ENCODE data around the gene IL1RAPL2.

The IL1RAPL2 gene

GRCh38 chrX:104566681-104567501, 892 bp downstream of the IL1RAPL2 start:
- Histone ChIP-seq H3K9ac (ENCODE audit: insufficient read length, low read depth) (peak overlapping the region; percentile 57), H3K4me3 (ENCODE audit: insufficient read length, low read depth) (peak overlapping the region; percentile 63), H3K4me1 (ENCODE audit: insufficient read depth, insufficient read length) (no peaks in the 10 kb centered on the region), H3K9me3 (ENCODE audit: insufficient read depth, low read length) (no peaks in the 10 kb centered on the region), H3K36me3 (ENCODE audit: insufficient read depth, insufficient read length, low read length) (no peaks in the 10 kb centered on the region), H3K27me3 (ENCODE audit: insufficient read depth, insufficient read length) (peaks cover 60% of the 10 kb centered on the region)
- no peak for DNase-seq (ENCODE audit: low read depth, low spot score)
- no peak for TF ChIP-seq ZNF274 (IDR thresholded peaks at IDR 0.05; ENCODE audit: low read depth, low read length)
- no peak for TF ChIP-seq SUZ12 (IDR thresholded peaks at IDR 0.05; ENCODE audit: extremely low read depth, insufficient read depth, insufficient read length)
- TF ChIP-seq YY1 (IDR thresholded peaks at IDR 0.05; ENCODE audit: insufficient read depth, insufficient read length): no peak

- no peaks in the 10 kb centered on the region for H3K9me3 ChIP-seq (ENCODE audit: insufficient read depth, low read length)
- H3K27me3 ChIP-seq (ENCODE audit: insufficient read depth, insufficient read length): peaks cover 60% of the 10 kb centered on the region
- H3K4me1 ChIP-seq (ENCODE audit: insufficient read depth, insufficient read length): no peaks in the 10 kb centered on the region
- no peak for DNase-seq (ENCODE audit: low read depth, low spot score)
- H3K9ac ChIP-seq (ENCODE audit: insufficient read length, low read depth): peak overlapping the region; percentile 57
- no peaks in the 10 kb centered on the region for H3K36me3 ChIP-seq (ENCODE audit: insufficient read depth, insufficient read length, low read length)
- peak overlapping the region; percentile 63 for H3K4me3 ChIP-seq (ENCODE audit: insufficient read length, low read depth)
- no peak for TF ChIP-seq ZNF274 (IDR thresholded peaks at IDR 0.05; ENCODE audit: low read depth, low read length)
- TF ChIP-seq SUZ12 (IDR thresholded peaks at IDR 0.05; ENCODE audit: extremely low read depth, insufficient read depth, insufficient read length): no peak
- TF ChIP-seq YY1 (IDR thresholded peaks at IDR 0.05; ENCODE audit: insufficient read depth, insufficient read length): no peak
These were observed 1.5 kb downstream of the IL1RAPL2 start for GRCh38 chrX:104567506-104567905.

DNA sequence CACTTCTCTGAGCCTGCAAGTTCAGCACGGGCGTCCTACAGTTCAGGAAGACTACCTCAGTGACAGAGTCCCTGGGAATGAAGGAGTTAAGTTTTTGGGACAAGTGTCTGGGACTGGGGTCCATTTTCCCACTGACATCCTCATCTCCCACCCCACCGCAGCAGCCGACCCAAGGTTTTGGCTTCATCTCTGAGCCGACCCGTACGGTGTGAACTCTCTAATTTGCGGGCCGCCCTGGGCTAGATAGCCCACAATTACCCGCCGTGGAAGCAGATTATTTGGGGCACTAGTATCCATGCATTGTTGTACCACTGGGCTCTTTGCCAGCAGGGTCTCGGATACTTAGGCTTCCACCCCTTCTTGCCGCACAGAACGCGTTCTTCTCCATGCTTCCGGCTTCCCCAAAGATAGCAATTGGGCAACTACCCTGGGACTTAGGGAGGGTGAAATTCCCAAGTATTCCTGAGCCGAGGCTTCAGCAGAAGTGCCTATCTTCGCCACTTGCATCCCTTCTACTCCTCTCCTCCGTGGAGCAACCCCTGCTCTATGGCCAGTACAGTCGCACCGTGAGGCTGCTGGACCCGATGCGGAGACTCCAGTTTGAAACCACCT, 2.4 kb downstream of the IL1RAPL2 start:
- Histone ChIP-seq H3K4me3 (ENCODE audit: insufficient read length, low read depth) (no peak overlapping the region), H3K4me1 (ENCODE audit: insufficient read depth, insufficient read length) (no peaks in the 10 kb centered on the region)
- TF ChIP-seq SUZ12 (IDR thresholded peaks at IDR 0.05; ENCODE audit: extremely low read depth, insufficient read depth, insufficient read length) (no peak), ZNF274 (IDR thresholded peaks at IDR 0.05; ENCODE audit: low read depth, low read length) (no peak), YY1 (IDR thresholded peaks at IDR 0.05; ENCODE audit: insufficient read depth, insufficient read length) (no peak)

DNA sequence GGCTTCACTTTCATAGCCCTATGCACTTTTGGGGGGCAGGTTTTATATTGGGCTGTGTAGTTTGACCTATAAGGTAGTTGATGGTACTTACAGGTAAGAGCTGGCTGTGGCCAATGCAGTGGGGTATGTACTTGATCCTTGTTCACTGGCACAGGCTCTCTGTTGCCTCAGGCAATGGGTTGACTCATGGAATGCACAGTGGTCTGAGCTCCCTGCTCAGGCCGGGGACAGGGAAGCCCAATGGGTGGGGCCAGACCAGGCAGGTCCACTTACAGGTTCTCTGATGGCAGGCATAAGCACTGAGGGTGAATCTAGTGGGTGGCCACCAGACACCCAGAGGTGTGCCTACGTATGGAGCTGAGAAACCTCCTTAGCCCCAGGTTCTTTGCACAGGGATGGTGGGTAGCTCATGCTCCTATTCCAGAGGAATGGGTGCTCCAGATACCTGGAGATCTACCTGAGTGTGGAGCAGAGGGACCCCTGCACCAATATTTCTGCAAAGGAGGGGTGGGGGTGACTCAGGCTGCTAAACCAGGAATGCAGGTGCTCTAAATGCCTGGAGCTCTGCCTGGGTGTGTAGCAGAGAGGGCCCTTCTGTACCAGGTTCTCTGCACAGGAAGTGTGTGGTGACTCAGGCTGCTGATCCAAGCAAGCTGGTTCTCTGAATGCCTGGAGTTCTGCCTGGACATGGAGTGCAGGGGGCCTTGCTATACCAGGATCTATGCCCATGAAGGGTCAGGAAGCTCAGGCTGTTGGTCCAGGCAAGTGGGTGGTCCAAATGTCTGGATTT, 52.3 kb downstream of the IL1RAPL2 start:
- Histone ChIP-seq H3K4me3 (ENCODE audit: insufficient read length, low read depth) (no peak overlapping the region), H3K4me1 (ENCODE audit: insufficient read depth, insufficient read length) (peaks cover 3% of the 10 kb centered on the region), H3K27me3 (ENCODE audit: insufficient read depth, insufficient read length) (no peaks in the 10 kb centered on the region), H3K9me3 (ENCODE audit: insufficient read depth, low read length) (no peaks in the 10 kb centered on the region), H3K9ac (ENCODE audit: insufficient read length, low read depth) (no peak overlapping the region), H3K36me3 (ENCODE audit: insufficient read depth, insufficient read length, low read length) (no peaks in the 10 kb centered on the region)
- TF ChIP-seq ZNF274 (IDR thresholded peaks at IDR 0.05; ENCODE audit: low read depth, low read length): no peak
- TF ChIP-seq SUZ12 (IDR thresholded peaks at IDR 0.05; ENCODE audit: extremely low read depth, insufficient read depth, insufficient read length): no peak
- no peak for TF ChIP-seq YY1 (IDR thresholded peaks at IDR 0.05; ENCODE audit: insufficient read depth, insufficient read length)
- no peak for DNase-seq (ENCODE audit: low read depth, low spot score)

More for the DNA sequence above, 2.4 kb downstream of the IL1RAPL2 start:
- no peak overlapping the region for H3K9ac ChIP-seq (ENCODE audit: insufficient read length, low read depth)
- DNase-seq (ENCODE audit: low read depth, low spot score): no peak
- no peaks in the 10 kb centered on the region for H3K9me3 ChIP-seq (ENCODE audit: insufficient read depth, low read length)
- H3K36me3 ChIP-seq (ENCODE audit: insufficient read depth, insufficient read length, low read length): no peaks in the 10 kb centered on the region
- H3K27me3 ChIP-seq (ENCODE audit: insufficient read depth, insufficient read length): peaks cover 60% of the 10 kb centered on the region

GRCh38 chrX:104621781-104622180, 55.8 kb downstream of the IL1RAPL2 start:
- peaks cover 3% of the 10 kb centered on the region for H3K4me1 ChIP-seq (ENCODE audit: insufficient read depth, insufficient read length)
- no peaks in the 10 kb centered on the region for H3K36me3 ChIP-seq (ENCODE audit: insufficient read depth, insufficient read length, low read length)
- no peaks in the 10 kb centered on the region for H3K9me3 ChIP-seq (ENCODE audit: insufficient read depth, low read length)
- no peak overlapping the region for H3K4me3 ChIP-seq (ENCODE audit: insufficient read length, low read depth)
- H3K9ac ChIP-seq (ENCODE audit: insufficient read length, low read depth): no peak overlapping the region
- H3K27me3 ChIP-seq (ENCODE audit: insufficient read depth, insufficient read length): no peaks in the 10 kb centered on the region
- no peak for TF ChIP-seq YY1 (IDR thresholded peaks at IDR 0.05; ENCODE audit: insufficient read depth, insufficient read length)
- no peak for TF ChIP-seq ZNF274 (IDR thresholded peaks at IDR 0.05; ENCODE audit: low read depth, low read length)
- no peak for TF ChIP-seq SUZ12 (IDR thresholded peaks at IDR 0.05; ENCODE audit: extremely low read depth, insufficient read depth, insufficient read length)
- no peak for DNase-seq (ENCODE audit: low read depth, low spot score)

DNA sequence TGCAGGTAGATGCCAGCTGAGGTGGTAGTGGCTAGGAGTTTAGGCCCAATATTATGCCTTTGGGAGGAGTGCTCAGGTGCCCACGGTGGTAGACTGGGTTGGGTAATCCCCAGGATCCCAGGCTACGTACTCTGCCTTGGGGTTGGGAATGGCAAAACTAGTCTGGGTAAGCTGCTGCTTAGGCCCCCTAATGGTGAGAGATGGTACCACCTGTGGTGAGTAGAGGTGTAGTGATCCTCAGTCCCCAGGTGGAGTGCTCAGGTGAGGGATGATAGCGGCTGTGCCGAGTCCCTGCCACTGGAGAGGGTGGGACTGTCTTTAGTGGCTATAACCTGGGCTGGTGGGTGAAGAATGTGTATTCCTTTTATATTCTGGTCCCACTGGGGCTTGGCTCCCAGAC, 75.2 kb downstream of the IL1RAPL2 start:
- H3K4me3 ChIP-seq (ENCODE audit: insufficient read length, low read depth): no peak overlapping the region
- H3K36me3 ChIP-seq (ENCODE audit: insufficient read depth, insufficient read length, low read length): no peaks in the 10 kb centered on the region
- H3K9ac ChIP-seq (ENCODE audit: insufficient read length, low read depth): no peak overlapping the region
- H3K4me1 ChIP-seq (ENCODE audit: insufficient read depth, insufficient read length): no peaks in the 10 kb centered on the region
- H3K9me3 ChIP-seq (ENCODE audit: insufficient read depth, low read length): no peaks in the 10 kb centered on the region; the same call in 1 of the 2 replicates
- peak; percentile 2 for DNase-seq (ENCODE audit: low read depth, low spot score)
- H3K27me3 ChIP-seq (ENCODE audit: insufficient read depth, insufficient read length): no peaks in the 10 kb centered on the region
- TF ChIP-seq SUZ12 (IDR thresholded peaks at IDR 0.05; ENCODE audit: extremely low read depth, insufficient read depth, insufficient read length) (no peak), YY1 (IDR thresholded peaks at IDR 0.05; ENCODE audit: insufficient read depth, insufficient read length) (no peak), ZNF274 (IDR thresholded peaks at IDR 0.05; ENCODE audit: low read depth, low read length) (no peak)

All from NT2/D1 (cell line).